GM18507 (cell line): ENCODE results near the gene MBOAT2.
"Not testable (repeated sequence)": the region's sequence is repeated elsewhere in the genome, so short reads cannot be mapped to it uniquely, and the experiment has no call there.

Source experiments
- DNase-seq: peaks from one replicate; pipeline ENCODE4 v3.0.0; 2011; ENCODE audit warnings: low read depth; ENCODE audit not compliant: insufficient read length; ENCODE audit errors: extremely low spot score
- FAIRE-seq: peaks from 2 replicates; lab custom pipeline; 2011; peaks lifted over from hg19 to GRCh38; lab: Jason Lieb, UNC

Gene MBOAT2

GRCh38 chr2:9003616-9004337 lies at the start of gene MBOAT2:
MBOAT2 (minus strand) TSS chr2:9003684; CDS start chr2:9003614, 70 bp downstream.
- FAIRE-seq: no peak
- peak; percentile 81 for DNase-seq

- FAIRE-seq (no peak), DNase-seq (no peak)
These were observed 49.5 kb upstream of the MBOAT2 start for GRCh38 chr2:9052821-9053533.

- FAIRE-seq, DNase-seq: not testable (repeated sequence)
These were observed 48.0 kb upstream of the MBOAT2 start for GRCh38 chr2:9051451-9051850.

GRCh38 chr2:9050122-9050809 lies 46.8 kb upstream of the MBOAT2 start:
- DNase-seq (no peak), FAIRE-seq (no peak)

- FAIRE-seq (no peak), DNase-seq (no peak)
These were observed 42.1 kb upstream of the MBOAT2 start for GRCh38 chr2:9045595-9045994.

- not testable (repeated sequence) for DNase-seq, FAIRE-seq
These were observed 40.0 kb upstream of the MBOAT2 start for GRCh38 chr2:9043491-9043890.

- no peak for DNase-seq
- no peak for FAIRE-seq
These were observed 33.7 kb upstream of the MBOAT2 start for GRCh38 chr2:9037166-9037565.

- DNase-seq (no peak), FAIRE-seq (no peak)
These were observed 30.1 kb upstream of the MBOAT2 start for GRCh38 chr2:9033385-9034168.

GRCh38 chr2:9032536-9033255 lies 29.2 kb upstream of the MBOAT2 start:
- DNase-seq (no peak), FAIRE-seq (no peak)

- DNase-seq (no peak), FAIRE-seq (no peak)
These were observed 28.6 kb upstream of the MBOAT2 start for GRCh38 chr2:9032121-9032520.

GRCh38 chr2:9031246-9031645 lies 27.8 kb upstream of the MBOAT2 start:
- no peak for FAIRE-seq
- no peak for DNase-seq

GRCh38 chr2:9030841-9031240 lies 27.4 kb upstream of the MBOAT2 start:
- no peak for FAIRE-seq
- no peak for DNase-seq

GRCh38 chr2:9030190-9030589 lies 26.7 kb upstream of the MBOAT2 start:
- FAIRE-seq (no peak), DNase-seq (no peak)

GRCh38 chr2:9029721-9030120 lies 26.2 kb upstream of the MBOAT2 start:
- DNase-seq (no peak), FAIRE-seq (no peak)

- no peak for FAIRE-seq
- DNase-seq: no peak
These were observed 24.4 kb upstream of the MBOAT2 start for GRCh38 chr2:9027884-9028283.

- no peak for FAIRE-seq
- DNase-seq: no peak
These were observed 22.3 kb upstream of the MBOAT2 start for GRCh38 chr2:9025746-9026145.

- no peak for FAIRE-seq
These were observed 21.1 kb upstream of the MBOAT2 start for GRCh38 chr2:9024575-9024974.

GRCh38 chr2:9021563-9022211 lies 18.2 kb upstream of the MBOAT2 start:
- DNase-seq: no peak
- FAIRE-seq: no peak

More at GRCh38 chr2:9024575-9024974, 21.1 kb upstream of the MBOAT2 start:
- no peak for DNase-seq

GRCh38 chr2:9020267-9020666 lies 16.8 kb upstream of the MBOAT2 start:
- no peak for DNase-seq
- FAIRE-seq: no peak
